GM19455 (cell line): Measurements from ENCODE around the gene IFT81.
"Not testable (repeated sequence)": the region's sequence is repeated elsewhere in the genome, so short reads cannot be mapped to it uniquely, and the experiment has no call there.

Source experiments
- ATAC-seq: cut with Tn5 transposase; IDR thresholded peaks from one replicate; pipeline ENCODE4 v1.9.1; 2021; ENCODE audit not compliant: unreplicated experiment

The IFT81 gene

DNA sequence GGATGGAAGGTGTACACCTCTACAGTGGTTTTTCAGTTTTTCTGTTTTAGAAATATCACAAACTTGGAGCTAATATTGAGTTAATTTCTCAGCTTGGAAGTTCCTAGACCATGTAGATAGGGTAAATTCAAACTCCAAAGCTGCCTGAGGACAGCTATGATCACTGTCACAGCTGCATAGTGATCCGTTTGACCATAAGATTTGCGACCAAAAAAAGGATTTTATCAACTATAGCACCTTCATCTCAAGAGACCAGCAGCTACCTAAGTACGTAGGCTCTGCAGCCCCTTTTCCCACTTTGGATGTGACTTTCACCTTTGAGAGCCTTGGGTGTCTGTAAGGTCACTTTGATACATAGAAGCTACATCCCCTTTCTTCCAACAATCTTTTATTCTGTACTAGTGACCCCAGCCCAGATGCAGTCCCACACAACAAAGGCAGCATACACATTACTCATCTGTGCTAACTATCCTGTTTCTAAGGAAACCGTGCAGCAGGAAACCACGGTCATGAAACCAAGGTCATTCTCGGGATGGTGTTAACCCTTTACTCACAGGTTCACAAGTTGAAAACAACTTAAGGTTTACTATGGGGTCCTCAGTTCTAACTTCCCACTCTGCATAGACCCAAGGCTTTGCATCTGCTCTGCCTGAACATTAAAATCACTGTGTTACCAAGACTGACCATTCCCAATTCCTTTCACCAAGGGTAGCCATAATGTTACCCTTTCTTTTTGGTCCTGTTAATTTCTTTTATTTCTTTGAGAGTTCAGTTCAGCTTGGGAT, 75.4 kb downstream of the IFT81 start:
- ATAC-seq = no peak

GRCh38 chr12:110200124-110200417, 75.9 kb downstream of the IFT81 start:
- no peak for ATAC-seq

GRCh38 chr12:110201995-110202394, 77.8 kb downstream of the IFT81 start:
- ATAC-seq = no peak

GRCh38 chr12:110203546-110203945, 79.4 kb downstream of the IFT81 start:
- no peak for ATAC-seq

- no peak for ATAC-seq
These were observed 81.8 kb downstream of the IFT81 start for GRCh38 chr12:110205931-110206330.

DNA sequence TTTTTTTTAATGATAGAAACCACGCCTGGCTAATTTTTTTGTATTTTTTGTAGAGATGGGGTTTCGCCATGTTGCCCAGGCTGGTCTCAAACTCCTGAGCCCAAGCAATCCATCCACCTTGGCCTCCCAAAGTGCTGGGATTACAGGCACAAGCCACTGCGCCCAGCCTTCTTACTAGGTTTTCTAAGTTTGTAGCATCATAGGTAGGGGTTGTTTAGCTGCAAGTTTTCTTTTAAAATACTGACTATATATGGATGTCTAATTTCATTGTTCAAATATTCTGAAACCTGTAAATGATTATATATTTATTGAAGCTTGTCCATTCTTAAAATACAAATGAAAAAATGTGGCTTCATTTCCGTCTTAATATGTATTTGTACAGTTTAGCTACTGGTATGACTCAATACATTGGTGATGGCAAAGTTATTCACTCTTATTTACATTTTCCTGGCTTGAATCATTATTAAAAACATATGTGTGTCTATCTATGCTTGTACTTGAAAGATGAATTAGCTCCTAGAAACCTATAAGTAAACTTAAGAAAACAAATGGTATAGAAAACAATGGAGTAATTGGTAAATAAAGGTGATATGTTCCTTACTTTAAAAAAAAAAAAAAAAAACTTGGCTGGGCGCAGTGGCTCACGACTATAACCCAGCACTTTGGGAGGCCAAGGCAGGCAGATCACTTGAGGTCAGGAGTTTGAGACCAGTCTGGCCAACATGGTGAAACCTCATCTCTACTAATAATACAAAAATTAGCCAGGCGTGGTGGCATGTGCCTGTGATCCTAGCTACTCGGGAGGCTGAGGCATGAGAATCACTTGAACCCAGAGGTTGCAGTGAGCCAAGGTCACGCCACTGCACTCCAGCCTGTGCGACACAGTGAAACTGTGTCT, 87.7 kb downstream of the IFT81 start:
- not testable (repeated sequence) for ATAC-seq

- ATAC-seq = no peak
These were observed 94.0 kb downstream of the IFT81 start for GRCh38 chr12:110217996-110218674.

- ATAC-seq = no peak
These were observed 97.9 kb downstream of the IFT81 start for GRCh38 chr12:110222027-110222426.

GRCh38 chr12:110222433-110222832, 98.3 kb downstream of the IFT81 start:
- ATAC-seq = no peak

DNA sequence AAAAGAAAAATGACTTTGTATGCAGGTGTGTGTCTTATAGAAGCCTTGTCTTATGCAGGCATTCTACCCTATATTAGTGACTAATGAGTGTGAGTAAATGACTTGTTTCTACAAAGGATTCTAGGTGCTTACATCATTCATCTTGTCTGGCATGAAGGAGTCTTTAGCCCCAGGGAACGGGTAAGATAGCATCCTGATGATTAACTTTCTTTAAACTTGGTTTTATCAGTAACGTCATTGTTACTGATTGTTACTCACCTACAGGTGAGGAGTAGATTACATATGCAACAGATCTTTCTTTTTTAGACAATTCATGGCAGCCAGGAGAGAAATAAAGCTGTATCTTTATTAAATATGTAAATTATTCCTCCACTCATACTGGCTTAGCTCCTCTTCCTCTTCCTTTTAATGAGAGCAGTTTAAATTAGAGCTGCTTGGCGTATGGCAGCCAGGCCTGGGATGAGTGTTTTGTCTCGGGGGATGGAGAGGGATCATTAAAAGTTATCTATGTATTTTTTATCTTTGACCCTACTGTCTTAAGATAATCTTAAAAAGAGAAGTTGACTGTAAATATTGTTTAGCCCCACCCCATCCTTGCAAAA, 99.7 kb downstream of the IFT81 start:
- ATAC-seq = no peak

DNA sequence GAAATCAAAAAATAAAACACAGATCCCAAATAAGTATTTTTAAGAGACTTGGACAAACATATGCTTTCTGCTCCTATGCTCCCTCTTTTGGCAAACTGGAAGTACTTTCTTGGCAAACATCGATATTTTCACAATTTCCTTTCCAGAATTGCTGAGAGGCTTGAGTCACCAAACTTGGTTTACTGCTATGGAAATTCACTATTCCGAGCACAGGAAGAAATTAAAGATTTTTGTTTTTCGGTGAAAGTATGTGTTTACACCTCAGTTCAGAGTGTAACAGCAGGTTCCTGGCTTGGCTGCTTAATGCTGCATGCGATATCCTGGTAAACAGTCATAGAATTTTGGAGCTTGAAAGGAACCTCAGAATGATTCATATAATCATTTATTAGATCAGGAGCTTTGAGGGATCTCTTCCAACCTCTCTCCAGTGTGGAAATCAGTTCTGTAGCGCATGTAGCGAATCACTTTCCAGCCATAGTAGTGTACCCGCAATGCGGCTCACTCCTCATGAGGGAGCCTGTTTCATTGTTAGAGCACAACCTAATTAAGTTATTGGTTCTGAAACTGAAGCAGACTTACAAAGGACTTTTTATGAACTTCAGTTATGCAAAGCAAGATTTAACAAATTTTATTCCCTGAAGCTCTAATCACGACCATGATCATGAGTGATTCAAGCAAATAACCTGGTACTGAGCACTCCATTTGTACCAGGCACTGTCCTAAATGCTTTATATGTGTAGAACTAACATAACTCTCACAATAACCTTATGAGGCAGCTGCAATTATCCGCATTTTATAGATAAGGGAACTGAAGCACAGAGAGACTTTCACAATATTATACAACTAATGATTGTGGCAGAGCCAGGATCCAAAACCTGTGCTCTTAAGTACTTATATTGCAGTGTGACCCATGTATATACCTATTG, 100.5 kb downstream of the IFT81 start:
- no peak for ATAC-seq

- no peak for ATAC-seq
These were observed 103.0 kb downstream of the IFT81 start for GRCh38 chr12:110227138-110227537.

GRCh38 chr12:110228348-110228747, 104.2 kb downstream of the IFT81 start:
- ATAC-seq = not testable (repeated sequence)

- ATAC-seq = no peak
These were observed 104.6 kb downstream of the IFT81 start for GRCh38 chr12:110228756-110229155.

DNA sequence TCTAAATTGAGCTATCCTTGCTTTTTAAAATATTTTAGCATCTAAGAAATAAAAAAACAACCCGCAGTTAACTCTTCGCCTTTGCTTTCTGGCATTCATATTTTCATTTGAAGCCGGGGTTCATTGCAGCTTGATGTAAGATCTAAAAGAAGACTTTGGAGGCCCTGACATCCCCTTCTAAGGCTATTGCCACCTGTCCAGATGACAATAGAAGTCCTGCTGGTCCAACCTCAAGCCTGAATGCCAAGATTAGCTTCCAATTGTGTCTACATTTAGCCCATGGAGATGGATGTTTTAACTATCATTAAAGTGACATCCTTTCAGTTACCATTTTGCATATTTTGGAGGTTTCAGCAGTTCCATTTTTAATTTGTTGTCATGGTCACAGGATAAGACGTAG, 105.3 kb downstream of the IFT81 start:
- ATAC-seq = no peak

GRCh38 chr12:110230655-110231054, 106.5 kb downstream of the IFT81 start:
- ATAC-seq = no peak

- no peak for ATAC-seq
These were observed 109.2 kb downstream of the IFT81 start for GRCh38 chr12:110233212-110233903.

GRCh38 chr12:110234331-110234751, 110.2 kb downstream of the IFT81 start:
- no peak for ATAC-seq

DNA sequence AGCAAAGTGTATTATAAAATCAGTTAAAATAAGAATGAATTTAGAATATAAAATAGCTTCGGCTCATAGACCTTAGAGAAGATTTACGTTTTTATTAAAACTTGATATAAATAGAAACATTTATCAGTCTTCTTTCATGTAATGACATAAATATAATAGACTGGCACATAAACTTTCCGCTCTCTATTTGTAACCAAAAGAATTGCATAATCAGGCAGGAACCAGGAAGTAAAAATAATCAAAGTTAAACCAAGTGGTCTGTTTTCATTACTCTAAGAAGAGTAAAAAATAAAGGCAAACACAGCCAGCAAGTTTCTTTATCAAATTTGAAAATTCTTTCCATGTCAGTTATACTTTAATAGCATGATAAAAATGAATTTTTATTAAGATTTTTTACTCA, 110.6 kb downstream of the IFT81 start:
- ATAC-seq = no peak

DNA sequence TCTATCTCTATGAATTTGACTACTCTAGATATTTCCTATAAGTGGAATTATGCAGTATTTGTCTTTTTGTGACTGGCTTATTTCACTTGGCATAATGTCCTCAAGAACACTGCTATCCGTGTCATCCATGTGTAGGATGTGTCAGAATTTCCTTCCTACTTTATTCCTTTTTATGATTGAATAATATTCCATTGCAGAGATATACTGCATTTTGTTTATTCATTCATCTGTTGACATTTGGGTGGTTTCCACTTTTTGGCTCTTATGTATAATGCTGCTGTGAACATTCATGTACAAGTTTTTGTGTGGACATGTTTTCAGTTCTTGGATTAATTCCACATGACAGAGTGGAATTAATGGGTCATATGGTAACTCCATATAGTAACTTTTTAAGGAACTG, 111.2 kb downstream of the IFT81 start:
- ATAC-seq = no peak
